GM12865 (cell line): Measurements from ENCODE around the gene THOC5.

Source experiments
- DNase-seq: peaks from one replicate; pipeline ENCODE4 v3.0.0; 2010; ENCODE audit warnings: low read depth
- H3K4me3 ChIP-seq: 2 replicates; pipeline ENCODE4 v1.5.1; 2011; ENCODE audit warnings: mild to moderate bottlenecking, low read depth, low read length, control low read depth
- TF ChIP-seq, protein P1 (sequence below): IDR thresholded peaks from 2 replicates; pipeline ENCODE4 v1.5.1; 2011; ENCODE audit warnings: low read length, control low read depth, low read depth, inconsistent platforms; ENCODE audit not compliant: insufficient read depth; ENCODE audit errors: missing control alignments

The THOC5 gene

DNA sequence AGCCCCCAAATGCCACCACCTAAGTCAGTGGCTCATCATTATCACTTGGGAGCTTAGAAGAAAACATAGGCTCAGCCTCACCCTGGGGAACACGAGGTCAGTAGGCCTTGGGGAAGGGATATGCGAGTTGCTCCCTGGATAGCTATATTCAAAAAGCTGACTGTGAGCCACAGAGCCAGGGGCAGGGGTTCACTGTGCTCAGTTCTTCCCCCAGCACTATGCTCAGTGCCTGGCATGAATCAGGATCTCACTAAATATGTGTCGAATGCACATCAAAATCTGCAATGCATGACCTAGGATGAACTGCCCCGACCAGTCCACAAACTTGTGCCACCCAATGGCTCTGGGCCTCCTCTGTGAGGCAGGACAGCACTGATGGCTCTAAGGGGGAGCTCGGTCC, 35.1 kb downstream of the THOC5 start:
- TF ChIP-seq, protein P1, sequence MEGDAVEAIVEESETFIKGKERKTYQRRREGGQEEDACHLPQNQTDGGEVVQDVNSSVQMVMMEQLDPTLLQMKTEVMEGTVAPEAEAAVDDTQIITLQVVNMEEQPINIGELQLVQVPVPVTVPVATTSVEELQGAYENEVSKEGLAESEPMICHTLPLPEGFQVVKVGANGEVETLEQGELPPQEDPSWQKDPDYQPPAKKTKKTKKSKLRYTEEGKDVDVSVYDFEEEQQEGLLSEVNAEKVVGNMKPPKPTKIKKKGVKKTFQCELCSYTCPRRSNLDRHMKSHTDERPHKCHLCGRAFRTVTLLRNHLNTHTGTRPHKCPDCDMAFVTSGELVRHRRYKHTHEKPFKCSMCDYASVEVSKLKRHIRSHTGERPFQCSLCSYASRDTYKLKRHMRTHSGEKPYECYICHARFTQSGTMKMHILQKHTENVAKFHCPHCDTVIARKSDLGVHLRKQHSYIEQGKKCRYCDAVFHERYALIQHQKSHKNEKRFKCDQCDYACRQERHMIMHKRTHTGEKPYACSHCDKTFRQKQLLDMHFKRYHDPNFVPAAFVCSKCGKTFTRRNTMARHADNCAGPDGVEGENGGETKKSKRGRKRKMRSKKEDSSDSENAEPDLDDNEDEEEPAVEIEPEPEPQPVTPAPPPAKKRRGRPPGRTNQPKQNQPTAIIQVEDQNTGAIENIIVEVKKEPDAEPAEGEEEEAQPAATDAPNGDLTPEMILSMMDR = no peak
- H3K4me3 ChIP-seq = no peak overlapping the region

GRCh38 chr22:29517215-29517908, 36.2 kb downstream of the THOC5 start:
- TF ChIP-seq, protein P1 = no peak
- DNase-seq = no peak
- H3K4me3 ChIP-seq = no peak overlapping the region

More for the DNA sequence above, 35.1 kb downstream of the THOC5 start:
- DNase-seq = no peak

DNA sequence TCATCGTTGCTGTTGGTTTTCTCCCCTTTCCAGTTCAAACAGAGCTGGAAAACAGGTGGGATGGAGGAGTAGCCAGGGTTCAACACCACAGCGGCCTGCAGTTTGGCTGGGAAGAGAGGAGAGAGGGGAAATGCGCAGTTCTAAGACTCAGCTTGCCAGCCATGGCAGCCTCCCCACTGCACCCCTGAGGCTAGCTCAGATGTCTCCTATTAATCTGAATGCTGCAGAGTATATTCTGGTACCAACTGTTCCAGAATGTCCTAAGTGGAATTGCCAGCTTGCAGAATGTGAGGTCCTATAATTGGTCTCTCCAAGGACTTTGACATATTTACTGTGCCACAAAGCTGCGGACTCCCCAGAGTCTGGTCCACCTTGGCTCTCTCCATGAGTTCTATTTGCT, 41.5 kb downstream of the THOC5 start:
- DNase-seq = no peak
- TF ChIP-seq, protein P1 = no peak
- no peak overlapping the region for H3K4me3 ChIP-seq

- TF ChIP-seq, protein P1 = no peak
- H3K4me3 ChIP-seq = no peak overlapping the region
- no peak for DNase-seq
Observed at GRCh38 chr22:29511126-29511862, 42.3 kb downstream of the THOC5 start.

DNA sequence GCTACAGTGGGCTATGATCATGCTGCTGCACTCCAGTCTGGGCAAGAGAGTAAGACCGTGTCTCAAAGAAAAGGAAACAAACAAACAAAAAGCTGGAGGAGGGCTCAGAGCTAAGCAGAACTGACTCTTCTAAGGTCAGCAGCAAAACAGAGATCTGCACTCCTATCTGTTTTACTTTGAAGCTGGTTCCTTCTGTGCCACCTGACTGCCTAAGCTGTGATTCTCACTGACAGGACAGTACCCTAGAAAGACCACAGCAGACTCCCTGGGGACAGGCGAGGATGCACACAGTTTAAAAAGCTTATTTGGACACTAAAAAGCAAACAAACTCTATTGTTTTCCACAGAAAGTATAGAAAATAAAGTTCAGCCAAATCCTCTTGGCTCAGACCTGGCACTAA, 43.0 kb downstream of the THOC5 start:
- DNase-seq = no peak
- TF ChIP-seq, protein P1 = no peak
- H3K4me3 ChIP-seq = no peak overlapping the region

GRCh38 chr22:29509815-29510214, 43.7 kb downstream of the THOC5 start:
- no peak overlapping the region for H3K4me3 ChIP-seq
- TF ChIP-seq, protein P1 = no peak
- no peak for DNase-seq
